Measurements from ENCODE around the gene PTX4.
"Not testable (repeated sequence)": the region's sequence is repeated elsewhere in the genome, so short reads cannot be mapped to it uniquely, and the experiment has no call there.

PTX4 gene

DNA sequence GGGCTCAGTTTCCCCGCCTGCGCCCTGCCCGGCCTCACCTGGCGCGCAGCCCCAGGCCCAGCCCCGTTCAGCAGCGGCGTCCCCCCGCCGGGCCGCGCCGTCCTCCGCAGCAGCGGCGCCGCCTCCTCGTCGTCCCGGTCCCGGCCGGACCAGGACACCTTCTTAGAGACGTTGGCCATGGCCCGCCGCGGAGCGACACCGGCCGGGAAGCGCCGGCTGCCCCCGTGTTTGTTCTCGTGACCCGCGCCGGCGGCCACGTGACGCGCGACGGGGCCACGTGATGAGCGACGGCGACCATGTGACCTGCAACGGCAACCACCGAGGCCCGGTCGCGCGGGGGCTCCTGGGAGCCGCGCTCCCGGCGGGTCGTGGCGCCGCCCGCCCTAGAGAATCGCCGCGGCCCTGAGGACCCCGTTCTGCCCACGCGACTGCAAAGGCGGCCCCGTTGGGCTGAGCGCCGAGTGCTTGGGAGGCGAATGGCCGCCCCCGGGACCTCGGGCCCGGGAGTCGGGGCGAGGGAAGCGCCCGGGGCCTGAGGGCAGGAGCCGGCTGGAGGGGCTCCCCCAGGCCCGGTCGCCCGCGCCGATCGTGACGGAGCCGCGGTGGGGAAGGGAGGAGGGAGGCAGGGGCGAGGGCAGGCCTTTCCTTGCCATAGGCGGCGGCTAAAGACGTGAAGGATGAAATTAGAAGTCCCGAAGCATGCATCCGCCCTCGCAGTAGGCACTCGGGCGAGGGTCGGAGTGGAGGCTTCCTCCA lies 13.8 kb downstream of the PTX4 start, which contains the start of gene CLCN7:
Gene CLCN7 (minus strand): TSS at position 233 of the 756 bp plus-strand sequence. CDS start 54 bp downstream, at position 179.
- Mint-ChIP-seq H3K9me3 (no peaks in the 10 kb centered on the region), H3K4me3 (peak within 1 kb of the TSS; percentile 78), H3K27me3 (no peaks in the 10 kb centered on the region), H3K36me3 (ENCODE audit: insufficient read depth) (peaks cover 11% of the 10 kb centered on the region), H3K27ac (peak within 1 kb of the TSS; percentile 88 to 91), H3K4me1 (ENCODE audit: low read depth in 2 of 2) (peaks cover 20 to 25% of the 10 kb centered on the region in 2 donors)
- peak; percentile 92 for ATAC-seq (replicated peaks)
- DNase-seq, result peak; percentile 79 to 83 (median 80)

- peaks cover 14% of the 10 kb centered on the region for H3K36me3 Mint-ChIP-seq (ENCODE audit: insufficient read depth)
- no peaks in the 10 kb centered on the region for H3K27me3 Mint-ChIP-seq
- peaks cover 25% of the 10 kb centered on the region in 2 donors for H3K4me1 Mint-ChIP-seq (ENCODE audit: low read depth in 2 of 2)
- H3K9me3 Mint-ChIP-seq, result no peaks in the 10 kb centered on the region
- peak overlapping the region in 1 of 2 donors; percentile 19 for H3K27ac Mint-ChIP-seq
- H3K4me3 Mint-ChIP-seq, result peak overlapping the region; percentile 63 to 78
- ATAC-seq (replicated peaks), result no peak
- no peak for DNase-seq
These were observed 14.5 kb downstream of the PTX4 start for GRCh38 chr16:1474082-1474795.

GRCh38 chr16:1472974-1473373 lies 15.8 kb downstream of the PTX4 start:
- Mint-ChIP-seq H3K36me3 (ENCODE audit: insufficient read depth) (peaks cover 14% of the 10 kb centered on the region), H3K4me1 (ENCODE audit: low read depth in 2 of 2) (peaks cover 25% of the 10 kb centered on the region in 2 donors), H3K27me3 (no peaks in the 10 kb centered on the region), H3K9me3 (no peaks in the 10 kb centered on the region), H3K4me3 (peak overlapping the region in 1 of 2 donors; percentile 27), H3K27ac (peak overlapping the region; percentile 23 to 77)
- DNase-seq (no peak), ATAC-seq (replicated peaks) (no peak)

DNA sequence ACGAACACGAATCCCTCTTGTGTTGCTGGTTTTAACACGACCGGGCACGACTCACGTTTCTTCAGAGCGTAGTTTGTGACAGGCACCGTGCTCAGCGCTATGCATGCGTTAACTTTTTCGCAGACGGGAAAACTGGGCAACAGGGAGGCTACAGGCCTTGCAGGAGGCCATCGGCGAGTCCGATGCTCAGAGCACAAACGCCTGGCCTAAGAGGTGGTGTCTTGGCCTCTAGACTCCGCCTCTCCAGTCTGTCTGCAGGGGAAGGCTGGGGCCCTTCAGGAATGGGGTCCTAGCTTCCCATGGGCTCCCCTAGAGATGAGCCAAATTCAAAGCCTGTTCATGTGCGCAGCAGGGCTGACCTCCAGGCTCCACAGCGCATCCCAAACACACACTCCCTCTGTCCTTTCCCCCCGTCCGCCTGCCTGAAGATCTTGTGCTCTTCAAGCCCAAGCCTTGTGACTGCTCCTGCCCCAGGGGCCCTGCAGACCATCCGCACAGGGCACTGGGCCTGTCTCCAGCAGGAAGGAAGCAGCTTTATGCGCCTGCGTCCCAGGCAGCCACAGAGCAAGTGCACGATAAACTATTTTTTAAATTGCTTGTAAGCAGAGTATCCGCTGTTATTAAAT lies 17.1 kb downstream of the PTX4 start:
- Mint-ChIP-seq H3K4me3 (no peak overlapping the region), H3K27ac (peak overlapping the region in 1 of 2 donors; percentile 77), H3K4me1 (ENCODE audit: low read depth in 2 of 2) (peaks cover 25 to 34% of the 10 kb centered on the region in 2 donors), H3K9me3 (no peaks in the 10 kb centered on the region), H3K27me3 (no peaks in the 10 kb centered on the region), H3K36me3 (ENCODE audit: insufficient read depth) (peaks cover 15% of the 10 kb centered on the region)
- DNase-seq (no peak), ATAC-seq (replicated peaks) (no peak)

- H3K4me1 Mint-ChIP-seq (ENCODE audit: low read depth in 2 of 2), result peaks cover 21 to 31% of the 10 kb centered on the region in 2 donors
- H3K27ac Mint-ChIP-seq, result peak overlapping the region in 1 of 2 donors; percentile 88
These were observed 18.1 kb downstream of the PTX4 start for GRCh38 chr16:1470481-1471251.

GRCh38 chr16:1469693-1470201 lies 19.0 kb downstream of the PTX4 start:
- Mint-ChIP-seq H3K36me3 (ENCODE audit: insufficient read depth) (peaks cover 12% of the 10 kb centered on the region), H3K27ac (peak overlapping the region in 1 of 2 donors; percentile 88), H3K9me3 (no peaks in the 10 kb centered on the region), H3K4me3 (no peak overlapping the region), H3K4me1 (ENCODE audit: low read depth in 2 of 2) (peaks cover 17 to 29% of the 10 kb centered on the region in 2 donors), H3K27me3 (no peaks in the 10 kb centered on the region)
- DNase-seq (no peak), ATAC-seq (replicated peaks) (no peak)

More at GRCh38 chr16:1470481-1471251, 18.1 kb downstream of the PTX4 start:
- DNase-seq, result no peak
- ATAC-seq (replicated peaks), result no peak
- Mint-ChIP-seq H3K36me3 (ENCODE audit: insufficient read depth) (peaks cover 16% of the 10 kb centered on the region), H3K4me3 (no peak overlapping the region), H3K9me3 (no peaks in the 10 kb centered on the region), H3K27me3 (no peaks in the 10 kb centered on the region)

DNA sequence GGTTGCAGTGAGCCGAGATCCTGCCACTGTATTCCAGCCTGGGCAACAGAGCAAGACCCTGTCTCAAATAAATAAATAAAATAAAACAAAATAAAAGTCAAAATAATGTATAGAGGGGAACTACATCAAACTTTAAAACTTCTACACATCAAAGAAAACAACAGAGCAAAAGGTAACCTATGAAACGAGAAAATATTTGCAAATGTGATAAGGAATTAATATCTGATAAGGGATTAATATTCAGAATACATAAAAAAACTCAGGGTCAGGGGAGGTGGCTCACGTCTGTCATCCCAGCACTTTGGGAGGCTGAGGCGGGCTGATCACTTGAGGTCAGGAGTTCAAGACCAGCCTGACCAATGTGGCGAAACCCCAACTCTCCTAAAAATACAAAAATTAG lies 19.6 kb downstream of the PTX4 start:
- Mint-ChIP-seq H3K36me3 (ENCODE audit: insufficient read depth) (peaks cover 14% of the 10 kb centered on the region), H3K4me1 (ENCODE audit: low read depth in 2 of 2) (peaks cover 17 to 29% of the 10 kb centered on the region in 2 donors)
- not testable (repeated sequence) for H3K9me3 Mint-ChIP-seq; DNase-seq; H3K4me3 Mint-ChIP-seq; H3K27me3 Mint-ChIP-seq; ATAC-seq (replicated peaks); H3K27ac Mint-ChIP-seq

GRCh38 chr16:1468426-1468810 lies 20.3 kb downstream of the PTX4 start:
- H3K9me3 Mint-ChIP-seq, result no peaks in the 10 kb centered on the region
- peaks cover 17 to 29% of the 10 kb centered on the region in 2 donors for H3K4me1 Mint-ChIP-seq (ENCODE audit: low read depth in 2 of 2)
- H3K27me3 Mint-ChIP-seq, result no peaks in the 10 kb centered on the region
- H3K4me3 Mint-ChIP-seq, result no peak overlapping the region
- DNase-seq (no peak), ATAC-seq (replicated peaks) (no peak)
- H3K27ac Mint-ChIP-seq, result no peak overlapping the region
- H3K36me3 Mint-ChIP-seq (ENCODE audit: insufficient read depth), result peaks cover 22% of the 10 kb centered on the region

GRCh38 chr16:1466968-1467521 lies 21.7 kb downstream of the PTX4 start:
- Mint-ChIP-seq H3K27me3 (no peaks in the 10 kb centered on the region), H3K27ac (no peak overlapping the region), H3K36me3 (ENCODE audit: insufficient read depth) (peaks cover 23% of the 10 kb centered on the region), H3K9me3 (no peaks in the 10 kb centered on the region), H3K4me1 (ENCODE audit: low read depth in 2 of 2) (peaks cover 9 to 26% of the 10 kb centered on the region in 2 donors), H3K4me3 (no peak overlapping the region)
- DNase-seq (no peak), ATAC-seq (replicated peaks) (no peak)

DNA sequence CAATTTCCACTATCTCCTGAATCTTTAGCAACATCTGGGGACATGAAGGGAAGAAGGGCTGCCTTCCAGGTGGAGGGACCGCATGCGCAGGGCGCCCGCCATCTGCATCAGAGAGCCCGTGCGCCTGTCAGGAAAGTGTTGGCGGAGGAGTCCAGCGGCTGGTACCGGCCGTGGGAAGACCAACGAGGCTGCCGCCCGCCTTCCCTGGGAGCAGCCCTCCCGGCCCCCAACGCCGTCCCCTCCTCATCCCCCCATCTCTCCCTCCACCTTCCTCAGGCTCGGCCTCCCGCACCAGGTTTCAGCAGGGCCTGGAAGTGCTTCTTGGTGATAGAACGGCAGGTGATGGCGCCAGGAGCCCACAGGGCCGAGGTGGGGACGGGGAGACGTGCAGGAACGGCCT lies 22.7 kb downstream of the PTX4 start:
- peaks cover 25% of the 10 kb centered on the region for H3K36me3 Mint-ChIP-seq (ENCODE audit: insufficient read depth)
- H3K27ac Mint-ChIP-seq, result peak overlapping the region in 1 of 2 donors; percentile 23

GRCh38 chr16:1465567-1465915 lies 23.2 kb downstream of the PTX4 start:
- no peaks in the 10 kb centered on the region for H3K27me3 Mint-ChIP-seq
- H3K4me3 Mint-ChIP-seq, result no peak overlapping the region
- peaks cover 27% of the 10 kb centered on the region for H3K36me3 Mint-ChIP-seq (ENCODE audit: insufficient read depth)
- no peaks in the 10 kb centered on the region for H3K9me3 Mint-ChIP-seq
- peaks cover 0 to 18% of the 10 kb centered on the region in 2 donors for H3K4me1 Mint-ChIP-seq (ENCODE audit: low read depth in 2 of 2)
- ATAC-seq (replicated peaks) (no peak), DNase-seq (no peak)
- H3K27ac Mint-ChIP-seq, result no peak overlapping the region

More for the DNA sequence above, 22.7 kb downstream of the PTX4 start:
- Mint-ChIP-seq H3K4me1 (ENCODE audit: low read depth in 2 of 2) (peaks cover 4 to 23% of the 10 kb centered on the region in 2 donors), H3K9me3 (no peaks in the 10 kb centered on the region), H3K27me3 (no peaks in the 10 kb centered on the region), H3K4me3 (no peak overlapping the region)
- ATAC-seq (replicated peaks) (no peak), DNase-seq (no peak)

GRCh38 chr16:1464894-1465566 lies 23.7 kb downstream of the PTX4 start:
- H3K9me3 Mint-ChIP-seq, result no peaks in the 10 kb centered on the region
- peaks cover 27% of the 10 kb centered on the region for H3K36me3 Mint-ChIP-seq (ENCODE audit: insufficient read depth)
- DNase-seq (no peak), ATAC-seq (replicated peaks) (no peak)
- no peaks in the 10 kb centered on the region for H3K27me3 Mint-ChIP-seq
- H3K27ac Mint-ChIP-seq, result no peak overlapping the region
- H3K4me3 Mint-ChIP-seq, result no peak overlapping the region
- peaks cover 0 to 15% of the 10 kb centered on the region in 2 donors for H3K4me1 Mint-ChIP-seq (ENCODE audit: low read depth in 2 of 2)
